Nephron (organoid): ENCODE data around the gene NDUFA11.
A peak's percentile ranks its signal among the peaks of the same experiment; 100 is the strongest.
"Not testable (repeated sequence)": the region's sequence is repeated elsewhere in the genome, so short reads cannot be mapped to it uniquely, and the experiment has no call there.

Experiments
- H3K27ac Mint-ChIP-seq, 3 experiments: 2 replicates each; pipeline ENCODE4 v1.8.0; 2020; ENCODE audit warnings: mixed read lengths in 3 of 3, mild to moderate bottlenecking in 2 of 3, moderate library complexity in 1 of 3
- H3K27me3 Mint-ChIP-seq: 2 replicates; pipeline ENCODE4 v1.8.0; 2021; ENCODE audit warnings: low read depth, mild to moderate bottlenecking, moderate library complexity, mixed read lengths
- H3K36me3 Mint-ChIP-seq: 2 replicates; pipeline ENCODE4 v1.8.0; 2020; ENCODE audit warnings: low read depth, mixed read lengths
- H3K4me1 Mint-ChIP-seq: 2 replicates; pipeline ENCODE4 v1.8.0; 2020; ENCODE audit warnings: mixed read lengths
- H3K4me3 Mint-ChIP-seq, 3 experiments: 2 replicates each; pipeline ENCODE4 v1.8.0; 2020; ENCODE audit warnings: mild to moderate bottlenecking in 3 of 3, mixed read lengths in 3 of 3, moderate library complexity in 2 of 3
- H3K9me3 Mint-ChIP-seq: 2 replicates; pipeline ENCODE4 v1.8.0; 2020; ENCODE audit warnings: mixed read lengths
- TF ChIP-seq, protein P1 (sequence below), 3 experiments: fragments of 200-600 bp; sonication (generic); IDR thresholded peaks; one replicate each; pipeline ENCODE4 v1.5.0; 2021; ENCODE audit warnings: antibody characterized with exemption in 3 of 3; ENCODE audit not compliant: unreplicated experiment in 3 of 3

Gene NDUFA11

DNA sequence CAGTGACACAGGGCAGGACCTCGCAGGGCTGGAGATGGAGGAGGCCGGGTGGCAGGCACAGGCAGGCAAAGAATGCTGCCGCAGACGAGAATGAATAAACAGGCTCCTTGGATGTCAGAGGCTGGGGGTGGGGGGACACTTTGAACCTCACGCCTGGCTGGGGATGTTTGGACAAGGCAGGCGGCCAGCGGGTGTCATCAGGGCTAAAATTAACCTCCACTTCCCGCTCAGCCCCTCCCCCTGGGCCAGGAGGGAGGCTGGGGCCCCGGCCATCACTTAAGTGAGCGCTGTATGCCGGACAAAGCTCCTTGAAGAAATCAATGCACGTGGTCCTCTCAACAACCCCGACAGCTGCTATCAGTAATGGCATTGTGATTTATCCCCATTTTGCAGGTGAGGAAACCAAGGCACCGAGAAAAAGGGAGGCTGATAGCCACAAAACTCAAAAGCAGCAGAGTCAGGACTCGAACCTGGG is 22.9 kb downstream of the NDUFA11 start:
- Mint-ChIP-seq H3K27ac (peak overlapping the region in 2 of 3 experiments; percentile 64 to 88), H3K9me3 (no peaks in the 10 kb centered on the region), H3K4me1 (peaks cover 40% of the 10 kb centered on the region)

DNA sequence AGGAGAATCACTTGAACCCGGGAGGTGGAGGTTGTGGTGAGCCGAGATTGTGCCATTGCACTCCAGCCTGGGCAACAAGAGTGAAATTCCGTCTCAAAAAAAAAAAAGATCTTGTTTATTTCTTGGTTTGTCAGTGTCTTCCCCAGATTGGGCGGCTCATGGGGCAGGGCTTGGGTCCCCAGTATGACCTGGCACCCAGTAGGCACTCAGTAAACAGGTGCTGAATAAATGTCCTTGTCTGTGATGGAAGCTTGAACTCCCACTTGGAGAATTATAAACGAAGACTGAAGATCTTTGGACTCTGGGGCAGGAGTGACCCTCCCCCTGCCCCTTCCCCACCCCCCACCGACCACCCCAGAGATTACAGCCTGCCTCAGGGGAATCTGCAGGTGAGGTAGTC is 23.4 kb downstream of the NDUFA11 start:
- peak overlapping the region in 2 of 3 experiments; percentile 64 to 88 for H3K27ac Mint-ChIP-seq

More for the DNA sequence above, 22.9 kb downstream of the NDUFA11 start:
- TF ChIP-seq, protein P1, sequence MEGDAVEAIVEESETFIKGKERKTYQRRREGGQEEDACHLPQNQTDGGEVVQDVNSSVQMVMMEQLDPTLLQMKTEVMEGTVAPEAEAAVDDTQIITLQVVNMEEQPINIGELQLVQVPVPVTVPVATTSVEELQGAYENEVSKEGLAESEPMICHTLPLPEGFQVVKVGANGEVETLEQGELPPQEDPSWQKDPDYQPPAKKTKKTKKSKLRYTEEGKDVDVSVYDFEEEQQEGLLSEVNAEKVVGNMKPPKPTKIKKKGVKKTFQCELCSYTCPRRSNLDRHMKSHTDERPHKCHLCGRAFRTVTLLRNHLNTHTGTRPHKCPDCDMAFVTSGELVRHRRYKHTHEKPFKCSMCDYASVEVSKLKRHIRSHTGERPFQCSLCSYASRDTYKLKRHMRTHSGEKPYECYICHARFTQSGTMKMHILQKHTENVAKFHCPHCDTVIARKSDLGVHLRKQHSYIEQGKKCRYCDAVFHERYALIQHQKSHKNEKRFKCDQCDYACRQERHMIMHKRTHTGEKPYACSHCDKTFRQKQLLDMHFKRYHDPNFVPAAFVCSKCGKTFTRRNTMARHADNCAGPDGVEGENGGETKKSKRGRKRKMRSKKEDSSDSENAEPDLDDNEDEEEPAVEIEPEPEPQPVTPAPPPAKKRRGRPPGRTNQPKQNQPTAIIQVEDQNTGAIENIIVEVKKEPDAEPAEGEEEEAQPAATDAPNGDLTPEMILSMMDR (IDR thresholded peaks at IDR 0.05; ENCODE audit: unreplicated experiment in 3 of 3): no peak
- no peaks in the 10 kb centered on the region for H3K36me3 Mint-ChIP-seq
- peaks cover 9% of the 10 kb centered on the region for H3K27me3 Mint-ChIP-seq
- H3K4me3 Mint-ChIP-seq: peak overlapping the region in 1 of 3 experiments; percentile 21

DNA sequence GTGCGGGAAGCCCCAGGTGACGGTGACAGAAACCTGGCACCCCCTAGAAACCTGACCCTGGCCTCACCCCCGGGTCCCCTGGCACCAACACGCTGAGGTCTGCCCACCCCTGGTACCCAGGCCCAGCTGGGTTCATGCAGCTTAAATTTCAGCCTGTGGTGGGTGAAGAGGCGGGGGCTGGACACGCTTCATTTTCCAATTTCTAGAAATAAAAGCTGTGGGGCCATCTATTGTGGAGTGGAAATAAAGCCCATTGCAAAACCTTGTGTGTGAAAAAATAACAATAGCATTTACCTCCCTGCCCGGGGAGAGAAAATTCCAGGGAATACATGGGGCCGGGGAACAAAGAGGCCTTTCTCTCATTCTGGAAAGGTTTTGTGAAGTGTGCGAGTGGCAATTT is 25.7 kb downstream of the NDUFA11 start:
- peaks cover 29% of the 10 kb centered on the region for H3K4me1 Mint-ChIP-seq
- H3K27ac Mint-ChIP-seq: peak overlapping the region in 2 of 3 experiments; percentile 49 to 55
- no peaks in the 10 kb centered on the region for H3K9me3 Mint-ChIP-seq
- TF ChIP-seq, protein P1 (IDR thresholded peaks at IDR 0.05; ENCODE audit: unreplicated experiment in 3 of 3): no peak
- H3K36me3 Mint-ChIP-seq: no peaks in the 10 kb centered on the region
- peak overlapping the region in 1 of 3 experiments; percentile 32 for H3K4me3 Mint-ChIP-seq
- peaks cover 9% of the 10 kb centered on the region for H3K27me3 Mint-ChIP-seq

More for the DNA sequence above, 23.4 kb downstream of the NDUFA11 start:
- peaks cover 9% of the 10 kb centered on the region for H3K27me3 Mint-ChIP-seq
- TF ChIP-seq, protein P1 (IDR thresholded peaks at IDR 0.05; ENCODE audit: unreplicated experiment in 3 of 3): no peak
- peak overlapping the region in 1 of 3 experiments; percentile 23 for H3K4me3 Mint-ChIP-seq
- no peaks in the 10 kb centered on the region for H3K9me3 Mint-ChIP-seq
- H3K36me3 Mint-ChIP-seq: no peaks in the 10 kb centered on the region
- H3K4me1 Mint-ChIP-seq: peaks cover 36% of the 10 kb centered on the region

DNA sequence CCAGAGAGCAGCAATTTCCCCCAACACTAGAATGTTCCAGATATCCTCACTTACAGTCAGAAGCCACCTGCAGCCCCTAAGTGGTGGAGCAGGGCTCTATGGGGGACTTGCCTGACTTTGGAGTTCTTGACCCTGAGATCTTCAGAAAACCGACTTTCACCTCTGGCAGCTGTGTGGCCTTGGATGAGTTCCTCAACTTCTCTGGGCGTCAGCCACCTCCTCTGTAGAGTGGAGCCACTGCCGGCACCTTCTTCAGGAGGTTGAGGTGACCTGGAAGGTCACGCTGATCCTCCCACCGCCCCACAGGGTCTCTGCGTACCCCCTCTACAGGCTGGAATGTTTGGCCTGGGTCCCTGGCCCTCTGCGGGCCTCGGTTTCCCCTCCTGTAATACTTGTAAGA is 26.2 kb downstream of the NDUFA11 start:
- H3K27me3 Mint-ChIP-seq: peaks cover 7% of the 10 kb centered on the region
- TF ChIP-seq, protein P1 (IDR thresholded peaks at IDR 0.05; ENCODE audit: unreplicated experiment in 3 of 3): no peak
- peaks cover 26% of the 10 kb centered on the region for H3K4me1 Mint-ChIP-seq
- H3K27ac Mint-ChIP-seq: peak overlapping the region in 1 of 3 experiments; percentile 49
- no peak overlapping the region for H3K4me3 Mint-ChIP-seq
- no peaks in the 10 kb centered on the region for H3K9me3 Mint-ChIP-seq
- H3K36me3 Mint-ChIP-seq: no peaks in the 10 kb centered on the region

DNA sequence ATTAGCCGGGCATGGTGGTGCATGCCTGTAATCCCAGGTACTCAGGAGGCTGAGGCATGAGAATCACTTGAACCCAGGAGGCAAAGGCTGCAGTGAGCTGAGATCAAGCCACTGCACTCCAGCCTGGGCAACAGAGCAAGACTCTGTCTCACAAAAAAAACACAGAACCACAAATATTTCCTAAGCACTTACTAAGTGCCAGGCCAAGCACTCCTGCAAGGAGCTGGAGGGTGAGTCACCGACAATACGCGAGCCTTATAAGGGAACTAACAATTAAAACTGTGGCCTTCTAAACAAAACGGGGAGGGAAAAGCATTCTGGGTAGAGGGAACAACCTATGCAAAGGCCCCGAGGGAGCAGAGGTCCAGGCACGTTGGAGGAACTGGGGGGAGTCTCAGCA is 29.1 kb downstream of the NDUFA11 start:
- peaks cover 15% of the 10 kb centered on the region for H3K4me1 Mint-ChIP-seq
- H3K27me3 Mint-ChIP-seq, H3K36me3 Mint-ChIP-seq, H3K9me3 Mint-ChIP-seq, H3K27ac Mint-ChIP-seq, H3K4me3 Mint-ChIP-seq: not testable (repeated sequence)

DNA sequence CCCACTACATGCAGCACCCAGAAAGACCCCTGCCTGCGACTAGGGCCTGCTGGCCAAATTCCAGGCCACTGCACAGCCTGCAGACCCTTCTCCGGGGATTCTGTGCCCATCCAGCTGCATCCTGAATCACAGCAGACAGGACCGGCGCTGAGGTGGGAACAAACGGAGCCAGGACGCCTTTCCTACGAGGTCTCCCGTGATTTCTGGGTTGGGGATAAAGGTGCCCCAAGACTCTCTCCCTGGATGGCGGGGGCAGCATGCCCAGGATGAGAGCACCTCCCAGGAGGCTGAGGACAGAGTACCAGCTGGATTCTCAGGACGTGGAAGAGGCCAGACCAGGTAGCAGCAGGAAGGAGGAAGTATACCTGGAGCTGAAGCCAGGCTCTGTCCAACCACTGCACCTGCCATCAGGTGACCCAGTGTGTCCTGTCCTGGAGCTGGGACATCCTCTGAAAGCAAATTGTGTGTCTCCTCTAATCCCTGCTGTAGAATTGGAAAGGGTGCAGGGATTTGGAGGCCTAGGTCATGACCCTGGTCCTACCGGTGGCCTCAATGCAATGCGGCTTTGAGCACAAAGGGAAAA is 29.9 kb downstream of the NDUFA11 start:
- Mint-ChIP-seq H3K4me1 (peaks cover 15% of the 10 kb centered on the region), H3K27me3 (peaks cover 8% of the 10 kb centered on the region), H3K36me3 (no peaks in the 10 kb centered on the region), H3K4me3 (no peak overlapping the region), H3K27ac (no peak overlapping the region), H3K9me3 (no peaks in the 10 kb centered on the region)
- TF ChIP-seq, protein P1 (IDR thresholded peaks at IDR 0.05; ENCODE audit: unreplicated experiment in 3 of 3): no peak
